Measurements from ENCODE around the gene UNC93B1. TPM values are rescaled to one million over a fixed set of nuclear protein-coding genes. Genes with fewer than 3 reads are reported as not detected.
A peak's percentile ranks its signal among the peaks of the same experiment; 100 is the strongest.

Gene UNC93B1
- total RNA-seq, 2 donors from 2014 or later = 31.5 to 41.7 TPM

GRCh38 chr11:68042219-68043028, 38.5 kb upstream of the UNC93B1 start:
- H3K27ac ChIP-seq = peak overlapping the region; percentile 58 to 88
- intact Hi-C loops (cut with DNase I) = loop anchor here (5.0 kb wide), 1 partner anchor 165 kb away; no protein-coding TSS in a partner anchor
- WGBS = 92% methylated on average over 25 of the region's 27 CpGs
- H3K27me3 ChIP-seq (replicated peaks; ENCODE audit: insufficient read depth) = no peaks in the 10 kb centered on the region
- no peak for DNase-seq (ENCODE audit: low spot score)
- H3K9me3 ChIP-seq = no peaks in the 10 kb centered on the region
- H3K4me3 ChIP-seq = no peak overlapping the region
- no peak for TF ChIP-seq CTCF (IDR thresholded peaks at IDR 0.05)
- no peak for TF ChIP-seq POLR2AphosphoS5 (IDR thresholded peaks at IDR 0.05)
- no peak for TF ChIP-seq POLR2A (IDR thresholded peaks at IDR 0.05)
- peaks cover 10% of the 10 kb centered on the region for H3K4me1 ChIP-seq (replicated peaks)
- H3K36me3 ChIP-seq = peaks cover 0 to 12% of the 10 kb centered on the region in 2 donors

GRCh38 chr11:68041617-68042218, 37.8 kb upstream of the UNC93B1 start:
- H3K4me3 ChIP-seq = no peak overlapping the region
- H3K27me3 ChIP-seq (replicated peaks; ENCODE audit: insufficient read depth) = no peaks in the 10 kb centered on the region
- peaks cover 10% of the 10 kb centered on the region for H3K4me1 ChIP-seq (replicated peaks)
- peak overlapping the region; percentile 80 to 88 for H3K27ac ChIP-seq
- 85% methylated on average over 12 of the region's 12 CpGs for WGBS
- no peak for TF ChIP-seq POLR2A (IDR thresholded peaks at IDR 0.05)
- TF ChIP-seq CTCF (IDR thresholded peaks at IDR 0.05) = no peak
- no peak for TF ChIP-seq POLR2AphosphoS5 (IDR thresholded peaks at IDR 0.05)
- peaks cover 0 to 12% of the 10 kb centered on the region in 2 donors for H3K36me3 ChIP-seq
- no peak for DNase-seq (ENCODE audit: low spot score)
- intact Hi-C loops (cut with DNase I) = loop anchor here (5.0 kb wide), 1 partner anchor 166 kb away; no protein-coding TSS in a partner anchor
- no peaks in the 10 kb centered on the region for H3K9me3 ChIP-seq

GRCh38 chr11:68040957-68041591, 37.2 kb upstream of the UNC93B1 start:
- peak overlapping the region; percentile 63 to 76 for H3K4me3 ChIP-seq
- H3K4me1 ChIP-seq (replicated peaks) = peaks cover 10% of the 10 kb centered on the region
- peaks cover 0 to 18% of the 10 kb centered on the region in 2 donors for H3K36me3 ChIP-seq
- DNase-seq (ENCODE audit: low spot score) = no peak
- H3K27ac ChIP-seq = peak overlapping the region; percentile 80 to 88
- no peaks in the 10 kb centered on the region for H3K9me3 ChIP-seq
- TF ChIP-seq POLR2A (IDR thresholded peaks at IDR 0.05) (no peak), CTCF (IDR thresholded peaks at IDR 0.05) (no peak), POLR2AphosphoS5 (IDR thresholded peaks at IDR 0.05) (no peak)
- H3K27me3 ChIP-seq (replicated peaks; ENCODE audit: insufficient read depth) = no peaks in the 10 kb centered on the region
- WGBS = 87% methylated on average over 14 of the region's 23 CpGs
- intact Hi-C loops (cut with DNase I) = loop anchor here (5.0 kb wide), 1 partner anchor 166 kb away; no protein-coding TSS in a partner anchor

- Histone ChIP-seq H3K27ac (peak overlapping the region; percentile 80 to 88), H3K4me3 (peak overlapping the region; percentile 63 to 76), H3K36me3 (peaks cover 0 to 18% of the 10 kb centered on the region in 2 donors), H3K27me3 (replicated peaks; ENCODE audit: insufficient read depth) (no peaks in the 10 kb centered on the region), H3K4me1 (replicated peaks) (peaks cover 10% of the 10 kb centered on the region), H3K9me3 (no peaks in the 10 kb centered on the region)
- WGBS = 16% methylated on average over 18 of the region's 22 CpGs
- peak; percentile 56 for DNase-seq (ENCODE audit: low spot score)
- TF ChIP-seq POLR2AphosphoS5 (IDR thresholded peaks at IDR 0.05) (peak; percentile 54), POLR2A (IDR thresholded peaks at IDR 0.05) (peak; percentile 40), CTCF (IDR thresholded peaks at IDR 0.05) (no peak)
- intact Hi-C loops (cut with DNase I) = loop anchor here (5.0 kb wide), 1 partner anchor 167 kb away; no protein-coding TSS in a partner anchor
These were observed 36.4 kb upstream of the UNC93B1 start for GRCh38 chr11:68040101-68040956.

Measured in prostate gland (tissue), 2 donors.